Measurements from ENCODE around the gene MYBPC2. TPM values are rescaled to one million over a fixed set of nuclear protein-coding genes. Genes with fewer than 3 reads are reported as not detected.

The MYBPC2 gene
- total RNA-seq, 4 donors from 2014 or later, result 0.21 TPM; not detected in 3

GRCh38 chr19:50406156-50406820 is 26.4 kb upstream of the MYBPC2 start:
- no peak for TF ChIP-seq POLR2A (IDR thresholded peaks at IDR 0.05)
- TF ChIP-seq EP300 (IDR thresholded peaks at IDR 0.05), result no peak
- no peak for TF ChIP-seq CTCF (IDR thresholded peaks at IDR 0.05)
- Histone ChIP-seq H3K36me3 (peaks cover 0 to 99% (median 0%) of the 10 kb centered on the region in 3 donors), H3K4me1 (no peaks in the 10 kb centered on the region), H3K27ac (no peak overlapping the region), H3K27me3 (no peaks in the 10 kb centered on the region), H3K4me3 (no peak overlapping the region), H3K9me3 (no peaks in the 10 kb centered on the region)
- no peak for DNase-seq (ENCODE audit: low spot score in 2 of 2)
- 88 to 90% methylated on average over 21 to 22 of the region's 22 CpGs for WGBS, 2 donors

- 92 to 95% methylated on average over 19 of the region's 19 CpGs for WGBS, 2 donors
- no peak for TF ChIP-seq CTCF (IDR thresholded peaks at IDR 0.05)
- no peak for TF ChIP-seq POLR2A (IDR thresholded peaks at IDR 0.05)
- no peak for TF ChIP-seq EP300 (IDR thresholded peaks at IDR 0.05)
- peaks cover 0 to 96% (median 0%) of the 10 kb centered on the region in 3 donors for H3K36me3 ChIP-seq
- H3K4me1 ChIP-seq, result no peaks in the 10 kb centered on the region
- H3K27me3 ChIP-seq, result no peaks in the 10 kb centered on the region
- no peaks in the 10 kb centered on the region for H3K9me3 ChIP-seq
- no peak for DNase-seq (ENCODE audit: low spot score in 2 of 2)
- no peak overlapping the region for H3K27ac ChIP-seq
- no peak overlapping the region for H3K4me3 ChIP-seq
Observed at GRCh38 chr19:50406829-50407228, 25.9 kb upstream of the MYBPC2 start.

- H3K27ac ChIP-seq, result no peak overlapping the region
- 96 to 97% methylated on average over 13 to 17 of the region's 17 CpGs for WGBS, 2 donors
- H3K27me3 ChIP-seq, result no peaks in the 10 kb centered on the region
- TF ChIP-seq CTCF (IDR thresholded peaks at IDR 0.05), result no peak
- no peak for TF ChIP-seq POLR2A (IDR thresholded peaks at IDR 0.05)
- TF ChIP-seq EP300 (IDR thresholded peaks at IDR 0.05), result no peak
- no peaks in the 10 kb centered on the region for H3K4me1 ChIP-seq
- H3K9me3 ChIP-seq, result no peaks in the 10 kb centered on the region
- H3K4me3 ChIP-seq, result no peak overlapping the region
- no peak for DNase-seq (ENCODE audit: low spot score in 2 of 2)
- H3K36me3 ChIP-seq, result peaks cover 0 to 79% (median 0%) of the 10 kb centered on the region in 3 donors
Observed at GRCh38 chr19:50409347-50409746, 23.3 kb upstream of the MYBPC2 start.

GRCh38 chr19:50410109-50410508 is 22.6 kb upstream of the MYBPC2 start:
- H3K27ac ChIP-seq, result no peak overlapping the region
- H3K9me3 ChIP-seq, result no peaks in the 10 kb centered on the region
- H3K27me3 ChIP-seq, result no peaks in the 10 kb centered on the region
- peaks cover 0 to 6% (median 0%) of the 10 kb centered on the region in 4 donors for H3K4me1 ChIP-seq
- DNase-seq (ENCODE audit: low spot score in 2 of 2), result no peak
- H3K4me3 ChIP-seq, result no peak overlapping the region
- 84 to 85% methylated on average over 5 to 10 of the region's 10 CpGs for WGBS, 2 donors
- peaks cover 0 to 72% (median 0%) of the 10 kb centered on the region in 3 donors for H3K36me3 ChIP-seq
- TF ChIP-seq CTCF (IDR thresholded peaks at IDR 0.05) (no peak), EP300 (IDR thresholded peaks at IDR 0.05) (no peak), POLR2A (IDR thresholded peaks at IDR 0.05) (no peak)

GRCh38 chr19:50412419-50412818 is 20.3 kb upstream of the MYBPC2 start:
- Histone ChIP-seq H3K4me3 (no peak overlapping the region), H3K36me3 (peaks cover 0 to 49% (median 0%) of the 10 kb centered on the region in 3 donors), H3K9me3 (no peaks in the 10 kb centered on the region), H3K27me3 (peaks cover 0 to 10% of the 10 kb centered on the region in 2 donors), H3K27ac (no peak overlapping the region), H3K4me1 (peaks cover 0 to 26% (median 7%) of the 10 kb centered on the region in 4 donors)
- DNase-seq (ENCODE audit: low spot score in 2 of 2), result no peak
- WGBS, 2 donors, result 94 to 96% methylated on average over 2 of the region's 2 CpGs
- TF ChIP-seq POLR2A (IDR thresholded peaks at IDR 0.05) (no peak), EP300 (IDR thresholded peaks at IDR 0.05) (no peak), CTCF (IDR thresholded peaks at IDR 0.05) (no peak)

All from tibial nerve (tissue), 4 donors.